Mammary epithelial cell (primary cell): ENCODE measurements around the gene RIN2.

Experiments
- EZH2 ChIP-seq: IDR thresholded peaks from 2 replicates; pipeline ENCODE4 v1.6.1; 2012; ENCODE audit warnings: low read length, inconsistent platforms, borderline replicate concordance
- TF ChIP-seq, protein P1 (sequence below), 2 donors: IDR thresholded peaks in 1 of 2; conservative IDR thresholded peaks in 1 of 2; 2 replicates each; pipeline ENCODE4 v1.5.1; 2011 to 2012; ENCODE audit warnings: inconsistent platforms in 2 of 2, low read length in 2 of 2, mild to moderate bottlenecking in 2 of 2, control low read depth in 1 of 2, low read depth in 1 of 2; ENCODE audit not compliant: insufficient read depth in 1 of 2; ENCODE audit errors: extremely low read depth in 1 of 2

DNA sequence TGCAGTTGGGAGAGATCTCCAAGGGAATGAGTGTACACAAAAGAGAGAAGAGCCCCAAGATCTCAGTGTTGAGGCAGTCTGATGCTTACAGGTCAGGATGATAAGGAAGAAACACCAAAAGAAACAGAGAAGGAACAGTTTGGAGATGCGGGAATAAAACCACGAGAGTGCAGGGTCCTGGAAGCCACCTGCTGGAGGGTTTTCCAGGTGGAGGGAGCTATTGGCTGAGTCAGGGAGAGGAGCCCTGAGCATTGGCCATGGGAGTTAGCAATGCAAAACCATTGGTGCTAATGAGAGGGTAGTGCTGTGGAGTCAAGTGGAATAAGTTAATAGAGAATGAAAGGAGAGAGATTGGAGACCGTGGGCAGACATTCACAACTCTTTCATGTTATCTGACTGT is 39.2 kb upstream of the RIN2 start:
- no peak for TF ChIP-seq EZH2
- TF ChIP-seq, protein P1, sequence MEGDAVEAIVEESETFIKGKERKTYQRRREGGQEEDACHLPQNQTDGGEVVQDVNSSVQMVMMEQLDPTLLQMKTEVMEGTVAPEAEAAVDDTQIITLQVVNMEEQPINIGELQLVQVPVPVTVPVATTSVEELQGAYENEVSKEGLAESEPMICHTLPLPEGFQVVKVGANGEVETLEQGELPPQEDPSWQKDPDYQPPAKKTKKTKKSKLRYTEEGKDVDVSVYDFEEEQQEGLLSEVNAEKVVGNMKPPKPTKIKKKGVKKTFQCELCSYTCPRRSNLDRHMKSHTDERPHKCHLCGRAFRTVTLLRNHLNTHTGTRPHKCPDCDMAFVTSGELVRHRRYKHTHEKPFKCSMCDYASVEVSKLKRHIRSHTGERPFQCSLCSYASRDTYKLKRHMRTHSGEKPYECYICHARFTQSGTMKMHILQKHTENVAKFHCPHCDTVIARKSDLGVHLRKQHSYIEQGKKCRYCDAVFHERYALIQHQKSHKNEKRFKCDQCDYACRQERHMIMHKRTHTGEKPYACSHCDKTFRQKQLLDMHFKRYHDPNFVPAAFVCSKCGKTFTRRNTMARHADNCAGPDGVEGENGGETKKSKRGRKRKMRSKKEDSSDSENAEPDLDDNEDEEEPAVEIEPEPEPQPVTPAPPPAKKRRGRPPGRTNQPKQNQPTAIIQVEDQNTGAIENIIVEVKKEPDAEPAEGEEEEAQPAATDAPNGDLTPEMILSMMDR (conservative IDR thresholded peaks at IDR 0.05 in 1 of 2, IDR thresholded peaks at IDR 0.05 in 1 of 2; ENCODE audit: extremely low read depth in 1 of 2, insufficient read depth in 1 of 2, low read depth in 1 of 2, low read length in 2 of 2) = no peak
